GM12892 (cell line): Measurements from ENCODE around the gene CHST11.
"Not testable (repeated sequence)": the region's sequence is repeated elsewhere in the genome, so short reads cannot be mapped to it uniquely, and the experiment has no call there.

Experiments used
- DNase-seq: peaks from one replicate; pipeline ENCODE4 v3.0.0; 2011; ENCODE audit not compliant: insufficient read length
- FAIRE-seq: peaks from 2 replicates; lab custom pipeline; 2011; peaks lifted over from hg19 to GRCh38; lab: Jason Lieb, UNC
- POLR2A ChIP-seq: IDR thresholded peaks from 2 replicates; pipeline ENCODE4 v1.6.1; 2011; ENCODE audit warnings: low read depth, low read length, control low read depth
- POLR2AphosphoS5 ChIP-seq: IDR thresholded peaks from 2 replicates; pipeline ENCODE4 v1.6.1; 2011; ENCODE audit warnings: low read depth, low read length, control low read depth
- TAF1 ChIP-seq: IDR thresholded peaks from 2 replicates; pipeline ENCODE4 v1.6.1; 2011; ENCODE audit warnings: low read depth, mild to moderate bottlenecking, control low read depth, low read length, borderline replicate concordance

Gene CHST11

DNA sequence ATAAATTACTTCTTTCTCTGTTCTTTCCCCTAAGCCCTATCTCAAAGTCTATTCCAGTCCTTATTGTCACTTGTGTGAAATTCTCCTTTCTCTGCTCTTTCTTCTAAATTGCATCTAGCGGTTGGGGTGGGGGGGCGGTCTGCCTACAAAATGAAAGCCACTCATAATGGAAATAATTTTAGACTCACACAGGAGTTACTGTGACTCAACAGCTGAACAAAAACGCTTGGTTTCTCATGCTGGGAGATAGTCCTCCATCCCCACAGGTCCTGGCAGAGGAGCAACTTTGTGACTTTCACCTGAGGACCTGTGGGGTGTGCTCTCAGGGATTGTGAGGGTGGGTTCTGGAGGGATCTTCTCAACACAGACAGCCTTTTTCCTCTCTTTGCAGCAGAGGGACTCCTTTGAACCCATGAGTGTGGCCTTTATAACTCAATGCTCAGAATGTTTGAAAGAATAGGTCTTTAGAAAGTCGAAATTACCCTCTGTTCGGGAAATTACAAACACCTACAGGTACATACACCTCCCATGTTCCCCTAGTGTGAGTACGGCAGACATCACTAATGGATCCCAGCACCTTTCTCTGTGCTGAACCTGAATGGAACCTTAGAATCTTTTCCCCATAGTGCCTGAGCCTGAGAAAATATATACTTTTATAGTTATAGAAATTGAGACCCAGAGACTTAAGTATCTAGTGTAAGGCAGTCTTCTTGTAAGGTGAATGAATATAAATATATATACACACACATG, 109.7 kb downstream of the CHST11 start:
- DNase-seq, result no peak
- TF ChIP-seq TAF1 (no peak), POLR2A (no peak), POLR2AphosphoS5 (no peak)
- FAIRE-seq, result no peak

DNA sequence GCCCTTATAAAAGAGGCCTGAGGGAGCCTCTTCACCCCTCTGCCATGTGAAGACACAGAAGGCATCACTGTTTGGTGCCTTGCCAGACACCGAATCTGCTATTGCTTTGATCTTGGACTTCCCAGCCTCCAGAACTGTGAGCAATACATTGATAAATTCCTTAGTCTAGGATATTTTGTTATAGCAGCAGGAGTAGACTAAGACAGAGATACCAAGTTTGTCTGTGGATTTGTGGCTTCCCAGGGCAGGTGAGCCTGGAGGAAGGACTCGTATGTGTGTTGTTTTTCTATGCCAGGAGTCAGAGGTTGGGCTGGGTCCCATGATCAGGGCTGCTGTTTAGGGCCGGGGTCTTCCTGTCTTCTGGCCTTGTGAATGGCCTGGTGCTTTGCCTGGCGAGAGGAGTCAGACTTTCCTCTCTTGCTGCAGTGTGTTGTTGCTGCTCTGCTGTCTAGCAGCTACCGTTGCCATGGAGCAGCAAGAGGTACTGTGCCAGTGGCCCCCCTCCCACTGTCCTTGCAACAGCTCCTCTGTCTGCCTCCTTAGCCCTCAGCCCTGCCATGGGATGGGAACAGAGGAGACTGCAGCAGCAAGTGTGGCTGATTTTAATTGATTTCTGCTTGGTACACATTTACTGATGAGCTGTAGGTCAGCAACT, 111.2 kb downstream of the CHST11 start:
- DNase-seq (no peak), FAIRE-seq (no peak)
- TF ChIP-seq POLR2AphosphoS5, result no peak
- TF ChIP-seq TAF1, result no peak
- TF ChIP-seq POLR2A, result no peak

DNA sequence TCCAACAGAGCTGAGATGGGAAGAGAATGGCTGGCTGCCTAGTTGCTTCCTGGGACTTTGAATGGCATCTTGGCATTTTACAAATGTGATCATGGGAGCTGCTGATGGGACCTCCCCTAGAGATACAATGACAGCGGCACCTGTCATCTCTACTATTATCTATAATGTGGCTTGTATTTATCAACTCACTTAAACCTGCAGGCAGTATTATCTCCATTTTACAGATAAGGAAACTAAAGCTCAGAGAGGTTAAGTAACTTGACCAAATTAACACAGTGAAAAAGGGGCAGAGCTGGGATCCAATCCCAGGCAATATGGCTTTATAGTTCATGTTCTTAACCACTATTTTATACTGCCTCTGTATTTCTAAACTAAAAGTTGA, 111.7 kb downstream of the CHST11 start:
- DNase-seq (no peak), FAIRE-seq (no peak)
- no peak for TF ChIP-seq POLR2AphosphoS5
- no peak for TF ChIP-seq POLR2A
- no peak for TF ChIP-seq TAF1

DNA sequence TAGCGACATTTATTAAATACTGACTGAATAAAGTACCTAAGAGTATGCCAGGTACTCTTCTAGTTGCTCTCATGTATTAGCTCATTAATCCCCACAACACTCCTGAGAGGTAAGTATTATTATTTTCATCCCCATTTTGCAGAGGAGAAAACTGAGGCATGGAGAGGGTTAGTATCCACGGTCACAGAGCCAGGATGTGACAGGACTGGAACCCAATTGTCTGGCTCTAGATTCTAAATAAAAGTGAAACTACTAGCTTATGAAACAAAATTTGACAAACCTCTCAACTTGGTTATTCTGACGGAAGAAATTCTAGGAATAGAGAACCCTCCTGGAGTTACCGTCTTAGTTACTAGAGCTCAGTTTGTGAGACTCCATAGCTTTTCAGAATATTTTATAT, 112.2 kb downstream of the CHST11 start:
- FAIRE-seq (no peak), DNase-seq (no peak)
- no peak for TF ChIP-seq POLR2A
- no peak for TF ChIP-seq POLR2AphosphoS5
- no peak for TF ChIP-seq TAF1

DNA sequence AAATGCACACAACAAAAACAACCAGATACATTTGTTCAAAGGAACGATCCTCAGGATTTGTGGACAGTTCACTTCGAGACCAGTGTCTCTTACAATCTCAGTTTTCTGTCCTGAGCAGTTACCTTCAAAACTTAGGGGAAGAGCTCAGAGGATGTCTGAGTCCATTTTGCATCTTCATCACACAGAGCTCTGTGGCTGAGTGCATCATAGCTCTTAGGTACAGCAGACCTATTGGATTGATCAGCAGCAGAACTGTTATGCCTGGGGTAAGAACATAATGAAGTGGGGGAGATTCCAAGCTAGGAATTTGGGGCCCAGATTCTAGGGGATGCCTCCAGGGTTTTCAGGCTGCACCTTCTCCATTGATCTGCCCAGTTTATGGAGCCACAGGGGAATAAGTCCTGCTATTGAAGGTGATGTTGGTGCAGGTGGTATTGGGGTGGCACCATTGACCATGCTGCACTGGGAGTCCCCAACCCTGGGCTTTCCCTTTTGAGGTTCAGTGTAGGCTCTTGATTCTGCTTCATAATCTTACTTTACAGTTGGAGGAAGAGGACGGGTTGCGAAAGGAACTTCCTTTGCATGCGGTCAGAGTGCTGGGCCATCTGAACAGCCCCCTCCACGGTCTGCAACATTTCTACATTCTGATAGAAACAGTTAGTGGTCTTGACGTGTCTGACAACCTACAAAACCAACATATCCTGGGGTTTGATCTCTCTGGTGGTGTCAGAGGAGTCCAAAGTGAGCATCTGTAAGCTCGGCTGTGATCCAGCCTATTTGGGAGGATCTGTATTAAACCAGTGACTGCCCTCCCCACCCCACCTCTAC, 112.8 kb downstream of the CHST11 start:
- TF ChIP-seq POLR2AphosphoS5 (no peak), POLR2A (peak; percentile 51; the same call in 1 of the 2 replicates), TAF1 (no peak)
- DNase-seq (no peak), FAIRE-seq (peak; percentile 93)

GRCh38 chr12:104570174-104570907, 113.6 kb downstream of the CHST11 start:
- TF ChIP-seq POLR2A (no peak), POLR2AphosphoS5 (no peak), TAF1 (no peak)
- FAIRE-seq, result no peak
- no peak for DNase-seq

GRCh38 chr12:104571328-104571727, 114.6 kb downstream of the CHST11 start:
- FAIRE-seq (peak; percentile 33), DNase-seq (no peak)
- TF ChIP-seq POLR2AphosphoS5 (no peak), POLR2A (no peak), TAF1 (no peak)

GRCh38 chr12:104574353-104574752, 117.6 kb downstream of the CHST11 start:
- FAIRE-seq, result not testable (repeated sequence)

GRCh38 chr12:104574758-104575157, 118.0 kb downstream of the CHST11 start:
- not testable (repeated sequence) for DNase-seq, FAIRE-seq

More at GRCh38 chr12:104574353-104574752, 117.6 kb downstream of the CHST11 start:
- DNase-seq, result not testable (repeated sequence)

DNA sequence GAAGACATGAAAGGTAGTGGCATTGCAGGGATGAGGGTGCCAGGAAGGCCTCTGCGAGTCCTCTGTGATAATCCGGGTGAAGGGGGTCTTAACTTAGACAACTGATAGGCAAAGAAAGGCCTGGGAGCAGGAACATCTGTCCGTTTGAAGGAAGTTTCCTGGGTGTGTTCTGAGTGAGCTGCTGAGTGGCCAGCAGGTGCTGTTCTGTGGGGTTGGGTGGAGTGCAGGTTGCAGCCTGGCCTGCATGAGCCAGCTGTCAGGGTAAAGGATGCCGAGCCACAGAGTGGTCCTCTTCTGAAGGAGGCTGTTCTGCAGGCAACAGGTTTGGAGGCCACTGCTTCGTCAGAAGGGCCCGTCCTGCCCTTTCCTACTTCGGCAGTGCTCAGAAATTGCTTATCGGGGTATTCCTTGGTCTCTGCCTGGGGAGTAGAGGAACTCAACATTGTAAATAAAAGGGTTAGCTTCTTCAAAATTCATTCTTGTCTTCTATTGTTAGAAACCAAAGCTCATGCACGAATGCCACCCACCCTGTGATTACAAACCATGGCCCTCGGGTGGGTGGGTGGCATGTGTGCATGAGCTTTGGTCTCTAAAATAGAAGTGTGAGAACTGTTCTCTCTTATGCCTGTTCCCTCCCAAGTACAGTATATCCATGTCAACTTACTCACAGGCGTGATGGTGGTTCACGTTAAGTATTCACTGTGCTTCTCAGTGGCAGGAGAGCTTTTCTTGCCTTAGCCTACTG, 118.9 kb downstream of the CHST11 start:
- FAIRE-seq, result no peak
- no peak for DNase-seq
- TF ChIP-seq POLR2AphosphoS5 (no peak), TAF1 (no peak), POLR2A (no peak)
